ENCODE measurements around the gene USP40.

DNA sequence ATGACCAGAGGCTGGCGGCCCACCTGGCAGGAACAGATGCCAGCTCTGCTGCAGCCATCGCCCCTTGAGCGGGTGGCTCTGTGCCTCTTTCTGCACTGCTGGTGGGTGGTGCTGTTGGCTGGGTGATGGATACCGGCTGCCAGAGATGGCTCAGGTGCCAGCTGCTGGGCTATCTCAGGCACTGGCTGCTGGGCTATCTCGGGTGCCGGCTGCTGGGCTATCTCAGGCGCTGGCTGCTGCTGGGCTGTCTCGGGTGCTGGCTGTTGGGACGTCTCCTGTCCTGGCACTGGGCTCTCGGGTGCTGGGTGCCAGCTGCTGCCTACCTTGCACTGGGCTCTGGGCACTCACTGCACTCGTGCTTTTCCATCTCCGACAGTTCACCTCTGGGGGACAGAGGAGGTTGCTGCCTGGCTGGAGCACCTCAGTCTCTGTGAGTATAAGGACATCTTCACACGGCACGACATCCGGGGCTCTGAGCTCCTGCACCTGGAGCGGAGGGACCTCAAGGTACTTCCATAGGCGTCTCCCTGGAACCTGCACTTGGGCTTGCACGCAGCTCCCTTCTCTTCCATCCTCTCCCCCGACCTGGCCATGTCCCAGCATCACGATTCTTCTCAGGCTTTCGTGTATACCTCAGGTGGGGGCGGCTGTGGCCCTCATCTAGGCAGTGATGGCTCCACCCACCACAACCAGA is 98.4 kb downstream of the USP40 start:
- TF ChIP-seq, protein P1, sequence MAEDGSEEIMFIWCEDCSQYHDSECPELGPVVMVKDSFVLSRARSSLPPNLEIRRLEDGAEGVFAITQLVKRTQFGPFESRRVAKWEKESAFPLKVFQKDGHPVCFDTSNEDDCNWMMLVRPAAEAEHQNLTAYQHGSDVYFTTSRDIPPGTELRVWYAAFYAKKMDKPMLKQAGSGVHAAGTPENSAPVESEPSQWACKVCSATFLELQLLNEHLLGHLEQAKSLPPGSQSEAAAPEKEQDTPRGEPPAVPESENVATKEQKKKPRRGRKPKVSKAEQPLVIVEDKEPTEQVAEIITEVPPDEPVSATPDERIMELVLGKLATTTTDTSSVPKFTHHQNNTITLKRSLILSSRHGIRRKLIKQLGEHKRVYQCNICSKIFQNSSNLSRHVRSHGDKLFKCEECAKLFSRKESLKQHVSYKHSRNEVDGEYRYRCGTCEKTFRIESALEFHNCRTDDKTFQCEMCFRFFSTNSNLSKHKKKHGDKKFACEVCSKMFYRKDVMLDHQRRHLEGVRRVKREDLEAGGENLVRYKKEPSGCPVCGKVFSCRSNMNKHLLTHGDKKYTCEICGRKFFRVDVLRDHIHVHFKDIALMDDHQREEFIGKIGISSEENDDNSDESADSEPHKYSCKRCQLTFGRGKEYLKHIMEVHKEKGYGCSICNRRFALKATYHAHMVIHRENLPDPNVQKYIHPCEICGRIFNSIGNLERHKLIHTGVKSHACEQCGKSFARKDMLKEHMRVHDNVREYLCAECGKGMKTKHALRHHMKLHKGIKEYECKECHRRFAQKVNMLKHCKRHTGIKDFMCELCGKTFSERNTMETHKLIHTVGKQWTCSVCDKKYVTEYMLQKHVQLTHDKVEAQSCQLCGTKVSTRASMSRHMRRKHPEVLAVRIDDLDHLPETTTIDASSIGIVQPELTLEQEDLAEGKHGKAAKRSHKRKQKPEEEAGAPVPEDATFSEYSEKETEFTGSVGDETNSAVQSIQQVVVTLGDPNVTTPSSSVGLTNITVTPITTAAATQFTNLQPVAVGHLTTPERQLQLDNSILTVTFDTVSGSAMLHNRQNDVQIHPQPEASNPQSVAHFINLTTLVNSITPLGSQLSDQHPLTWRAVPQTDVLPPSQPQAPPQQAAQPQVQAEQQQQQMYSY (CRISPR knock-in tag; IDR thresholded peaks at IDR 0.05): no peak
- TF ChIP-seq JUND (IDR thresholded peaks at IDR 0.05; ENCODE audit: low read depth, low read length): no peak
- no peak for TF ChIP-seq MEF2A (IDR thresholded peaks at IDR 0.05; ENCODE audit: insufficient read depth, low read depth, low read length)
- TF ChIP-seq, protein P2, sequence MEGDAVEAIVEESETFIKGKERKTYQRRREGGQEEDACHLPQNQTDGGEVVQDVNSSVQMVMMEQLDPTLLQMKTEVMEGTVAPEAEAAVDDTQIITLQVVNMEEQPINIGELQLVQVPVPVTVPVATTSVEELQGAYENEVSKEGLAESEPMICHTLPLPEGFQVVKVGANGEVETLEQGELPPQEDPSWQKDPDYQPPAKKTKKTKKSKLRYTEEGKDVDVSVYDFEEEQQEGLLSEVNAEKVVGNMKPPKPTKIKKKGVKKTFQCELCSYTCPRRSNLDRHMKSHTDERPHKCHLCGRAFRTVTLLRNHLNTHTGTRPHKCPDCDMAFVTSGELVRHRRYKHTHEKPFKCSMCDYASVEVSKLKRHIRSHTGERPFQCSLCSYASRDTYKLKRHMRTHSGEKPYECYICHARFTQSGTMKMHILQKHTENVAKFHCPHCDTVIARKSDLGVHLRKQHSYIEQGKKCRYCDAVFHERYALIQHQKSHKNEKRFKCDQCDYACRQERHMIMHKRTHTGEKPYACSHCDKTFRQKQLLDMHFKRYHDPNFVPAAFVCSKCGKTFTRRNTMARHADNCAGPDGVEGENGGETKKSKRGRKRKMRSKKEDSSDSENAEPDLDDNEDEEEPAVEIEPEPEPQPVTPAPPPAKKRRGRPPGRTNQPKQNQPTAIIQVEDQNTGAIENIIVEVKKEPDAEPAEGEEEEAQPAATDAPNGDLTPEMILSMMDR (IDR thresholded peaks at IDR 0.05 in 2 of 3, conservative IDR thresholded peaks at IDR 0.05 in 1 of 3; ENCODE audit: control insufficient read depth in 2 of 3, extremely low read depth in 1 of 3, insufficient read depth in 1 of 3, low read depth in 3 of 3, low read length in 3 of 3): 0 out of 6 replicates have a peak, but pooled peaks of 1 of the 3 experiments have one; percentile 5
- TF ChIP-seq BHLHE40 (IDR thresholded peaks at IDR 0.05; ENCODE audit: borderline replicate concordance in 1 of 2, low read depth in 2 of 2, low read length in 1 of 2): no peak
- no peak for TF ChIP-seq POLR2AphosphoS2 (IDR thresholded peaks at IDR 0.05; ENCODE audit: low read depth, low read length)
- TF ChIP-seq ZBED1 (IDR thresholded peaks at IDR 0.05; ENCODE audit: borderline replicate concordance): no peak
- no peak for TF ChIP-seq CHD2 (IDR thresholded peaks at IDR 0.05; ENCODE audit: borderline replicate concordance, low read depth, low read length)
- no peak for TF ChIP-seq DPF2 (IDR thresholded peaks at IDR 0.05)
- no peak for TF ChIP-seq POLR2AphosphoS5 (IDR thresholded peaks at IDR 0.05; ENCODE audit: low read length)
- TF ChIP-seq SRF (IDR thresholded peaks at IDR 0.05; ENCODE audit: low read depth in 2 of 2, low read length in 2 of 2): no peak
- TF ChIP-seq, protein P3, sequence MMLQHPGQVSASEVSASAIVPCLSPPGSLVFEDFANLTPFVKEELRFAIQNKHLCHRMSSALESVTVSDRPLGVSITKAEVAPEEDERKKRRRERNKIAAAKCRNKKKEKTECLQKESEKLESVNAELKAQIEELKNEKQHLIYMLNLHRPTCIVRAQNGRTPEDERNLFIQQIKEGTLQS (IDR thresholded peaks at IDR 0.05; ENCODE audit: borderline replicate concordance, extremely low read depth, low read depth, low read length): no peak

Measured in GM12878 (cell line).